NCI-H1436 treated with DMSO at 0.1 percent for 48 hours (cell line): ENCODE measurements around the gene MPPE1.
"Not testable (repeated sequence)": the region's sequence is repeated elsewhere in the genome, so short reads cannot be mapped to it uniquely, and the experiment has no call there.

Experiments
- DNase-seq: peaks from one replicate; lab custom pipeline; 2025; lab: John Stamatoyannopoulos, UW

MPPE1 gene

GRCh38 chr18:11925800-11926481 is 17.8 kb upstream of the MPPE1 start:
- no peak for DNase-seq

GRCh38 chr18:11923450-11923849 is 15.3 kb upstream of the MPPE1 start:
- DNase-seq: no peak

- DNase-seq: not testable (repeated sequence)
Observed at GRCh38 chr18:11919522-11919921, 11.4 kb upstream of the MPPE1 start.

- DNase-seq: not testable (repeated sequence)
Observed at GRCh38 chr18:11916880-11917279, 8.8 kb upstream of the MPPE1 start.

- no peak for DNase-seq
Observed at GRCh38 chr18:11909591-11910026, 1.5 kb upstream of the MPPE1 start.

- DNase-seq: no peak
Observed at GRCh38 chr18:11909061-11909455, 941 bp upstream of the MPPE1 start.

GRCh38 chr18:11906926-11907874 is 917 bp downstream of the MPPE1 start:
- no peak for DNase-seq

- no peak for DNase-seq
Observed at GRCh38 chr18:11906176-11906575, 1.9 kb downstream of the MPPE1 start.

- DNase-seq: no peak
Observed at GRCh38 chr18:11905613-11906012, 2.5 kb downstream of the MPPE1 start.

- DNase-seq: no peak
Observed at GRCh38 chr18:11902522-11903292, 5.4 kb downstream of the MPPE1 start.

- no peak for DNase-seq
Observed at GRCh38 chr18:11901826-11902438, 6.2 kb downstream of the MPPE1 start.

- no peak for DNase-seq
Observed at GRCh38 chr18:11899063-11899462, 9.1 kb downstream of the MPPE1 start.

GRCh38 chr18:11897781-11898180 is 10.3 kb downstream of the MPPE1 start:
- DNase-seq: no peak

GRCh38 chr18:11892438-11892837 is 15.7 kb downstream of the MPPE1 start:
- not testable (repeated sequence) for DNase-seq

GRCh38 chr18:11891737-11892136 is 16.4 kb downstream of the MPPE1 start:
- no peak for DNase-seq

GRCh38 chr18:11889284-11889683 is 18.8 kb downstream of the MPPE1 start:
- no peak for DNase-seq

- no peak for DNase-seq
Observed at GRCh38 chr18:11888726-11889125, 19.4 kb downstream of the MPPE1 start.

- no peak for DNase-seq
Observed at GRCh38 chr18:11887328-11888128, 20.6 kb downstream of the MPPE1 start.

GRCh38 chr18:11886577-11887110 is 21.5 kb downstream of the MPPE1 start:
- no peak for DNase-seq

- DNase-seq: no peak
Observed at GRCh38 chr18:11885278-11885947, 22.7 kb downstream of the MPPE1 start.
